ENCODE measurements around the gene PDYN. TPM values are rescaled to one million over a fixed set of nuclear protein-coding genes. Genes with fewer than 3 reads are reported as not detected.
A peak's percentile ranks its signal among the peaks of the same experiment; 100 is the strongest.

PDYN gene
- total RNA-seq, 4 donors from 2014 or later = not detected

GRCh38 chr20:1933465-1933870 lies 60.4 kb downstream of the PDYN start:
- H3K36me3 ChIP-seq = no peaks in the 10 kb centered on the region
- WGBS, 2 donors (ENCODE audit: low coverage in 1 of 2) = 60 to 67% methylated on average over 1 to 9 of the region's 9 CpGs
- H3K27ac ChIP-seq = peak overlapping the region in 2 of 4 donors; percentile 59 to 68
- H3K27me3 ChIP-seq = no peaks in the 10 kb centered on the region
- H3K4me1 ChIP-seq = peaks cover 0 to 16% (median 6%) of the 10 kb centered on the region in 4 donors
- peak; percentile 57 to 76 (median 67) for TF ChIP-seq POLR2AphosphoS5 (IDR thresholded peaks at IDR 0.05)
- no peak for TF ChIP-seq POLR2A (IDR thresholded peaks at IDR 0.05)
- TF ChIP-seq CTCF (IDR thresholded peaks at IDR 0.05) = no peak
- TF ChIP-seq EP300 (IDR thresholded peaks at IDR 0.05; ENCODE audit: low read depth) = peak; percentile 37
- no peak overlapping the region for H3K4me3 ChIP-seq
- intact Hi-C loops (cut with DNase I; ENCODE audit: low total_unique reads) (no loop called here), in situ Hi-C loops (cut with MboI; ENCODE audit: low pct_ligation_motif_present in 1 of 4, low pct_unique_long_range_greater_than_20kb in 1 of 4, low sequenced_read_pairs in 3 of 4) (no loop called here)
- DNase-seq = no peak
- no peaks in the 10 kb centered on the region for H3K9me3 ChIP-seq

GRCh38 chr20:1932971-1933370 lies 60.9 kb downstream of the PDYN start:
- peak overlapping the region in 1 of 4 donors; percentile 68 for H3K27ac ChIP-seq
- in situ Hi-C loops (cut with MboI; ENCODE audit: low pct_ligation_motif_present in 1 of 4, low pct_unique_long_range_greater_than_20kb in 1 of 4, low sequenced_read_pairs in 3 of 4) = no loop called here

GRCh38 chr20:1931830-1932229 lies 62.0 kb downstream of the PDYN start:
- no peaks in the 10 kb centered on the region for H3K27me3 ChIP-seq
- in situ Hi-C loops (cut with MboI; ENCODE audit: low pct_ligation_motif_present in 1 of 4, low pct_unique_long_range_greater_than_20kb in 1 of 4, low sequenced_read_pairs in 3 of 4) (no loop called here), intact Hi-C loops (cut with DNase I; ENCODE audit: low total_unique reads) (no loop called here)
- 77 to 81% methylated on average over 4 to 5 of the region's 5 CpGs for WGBS, 2 donors (ENCODE audit: low coverage in 1 of 2)
- TF ChIP-seq CTCF (IDR thresholded peaks at IDR 0.05) = no peak
- no peak for TF ChIP-seq POLR2A (IDR thresholded peaks at IDR 0.05)
- TF ChIP-seq POLR2AphosphoS5 (IDR thresholded peaks at IDR 0.05) = no peak
- TF ChIP-seq EP300 (IDR thresholded peaks at IDR 0.05; ENCODE audit: low read depth) = no peak
- no peaks in the 10 kb centered on the region for H3K36me3 ChIP-seq
- no peak for DNase-seq
- no peak overlapping the region for H3K27ac ChIP-seq
- H3K9me3 ChIP-seq = no peaks in the 10 kb centered on the region
- peaks cover 0 to 16% (median 6%) of the 10 kb centered on the region in 4 donors for H3K4me1 ChIP-seq
- no peak overlapping the region for H3K4me3 ChIP-seq

More at GRCh38 chr20:1932971-1933370, 60.9 kb downstream of the PDYN start:
- Histone ChIP-seq H3K9me3 (no peaks in the 10 kb centered on the region), H3K36me3 (no peaks in the 10 kb centered on the region), H3K27me3 (no peaks in the 10 kb centered on the region), H3K4me1 (peaks cover 0 to 16% (median 6%) of the 10 kb centered on the region in 4 donors), H3K4me3 (no peak overlapping the region)
- intact Hi-C loops (cut with DNase I; ENCODE audit: low total_unique reads) = no loop called here
- TF ChIP-seq EP300 (IDR thresholded peaks at IDR 0.05; ENCODE audit: low read depth) (no peak), CTCF (IDR thresholded peaks at IDR 0.05) (no peak)
- no peak for DNase-seq
- WGBS, 2 donors (ENCODE audit: low coverage in 1 of 2) = 69% methylated on average over 2 of the region's 2 CpGs; no CpG with 5 or more reads in 1 of the 2 donors

GRCh38 chr20:1930165-1930564 lies 63.7 kb downstream of the PDYN start:
- intact Hi-C loops (cut with DNase I; ENCODE audit: low total_unique reads) (no loop called here), in situ Hi-C loops (cut with MboI; ENCODE audit: low pct_ligation_motif_present in 1 of 4, low pct_unique_long_range_greater_than_20kb in 1 of 4, low sequenced_read_pairs in 3 of 4) (no loop called here)
- Histone ChIP-seq H3K36me3 (no peaks in the 10 kb centered on the region), H3K27ac (no peak overlapping the region), H3K4me1 (peaks cover 0 to 6% (median under 1%) of the 10 kb centered on the region in 4 donors), H3K27me3 (no peaks in the 10 kb centered on the region), H3K9me3 (no peaks in the 10 kb centered on the region), H3K4me3 (no peak overlapping the region)
- WGBS, 2 donors (ENCODE audit: low coverage in 1 of 2) = 38 to 71% methylated on average over 1 to 6 of the region's 6 CpGs
- DNase-seq = no peak
- TF ChIP-seq CTCF (IDR thresholded peaks at IDR 0.05) (no peak), EP300 (IDR thresholded peaks at IDR 0.05; ENCODE audit: low read depth) (no peak)
